Astrocyte of the spinal cord (primary cell): ENCODE data around the gene PHTF1.

Experiments used
- DNase-seq: peaks from one replicate; pipeline ENCODE4 v3.0.0; 2011; ENCODE audit warnings: low read depth, low spot score
- H3K4me3 ChIP-seq: 2 replicates; pipeline ENCODE4 v1.5.1; 2011; ENCODE audit warnings: low read depth, mild to moderate bottlenecking, low read length, moderate library complexity
- CTCF ChIP-seq: IDR thresholded peaks from 2 replicates; pipeline ENCODE4 v1.5.1; 2012; ENCODE audit warnings: low read depth, mild to moderate bottlenecking, low read length, inconsistent platforms
- in situ Hi-C: cut with HindIII; loops from 2 replicates; pipeline ENCODE4 v1.10.0; 2017; ENCODE audit warnings: low sequenced_read_pairs

The PHTF1 gene

DNA sequence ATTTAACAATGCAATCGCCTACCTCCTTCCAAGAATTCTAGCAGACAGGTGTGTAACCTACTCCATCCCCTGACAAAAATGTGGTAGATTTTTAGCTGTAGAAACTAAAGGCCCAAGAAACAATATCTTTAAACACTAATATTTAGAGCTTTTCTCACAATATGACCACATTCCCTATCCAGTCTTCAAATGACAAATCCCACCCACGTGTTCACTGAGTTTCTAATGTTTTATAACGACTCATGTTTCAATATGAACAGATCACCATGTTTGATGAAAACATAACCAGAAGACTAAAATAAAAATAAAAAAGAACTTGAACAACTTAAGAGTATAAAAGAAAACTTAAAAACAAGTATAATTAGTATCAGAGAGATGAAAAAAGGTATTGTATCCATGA is 28.4 kb upstream of the PHTF1 start:
- in situ Hi-C loops = no loop called here

DNA sequence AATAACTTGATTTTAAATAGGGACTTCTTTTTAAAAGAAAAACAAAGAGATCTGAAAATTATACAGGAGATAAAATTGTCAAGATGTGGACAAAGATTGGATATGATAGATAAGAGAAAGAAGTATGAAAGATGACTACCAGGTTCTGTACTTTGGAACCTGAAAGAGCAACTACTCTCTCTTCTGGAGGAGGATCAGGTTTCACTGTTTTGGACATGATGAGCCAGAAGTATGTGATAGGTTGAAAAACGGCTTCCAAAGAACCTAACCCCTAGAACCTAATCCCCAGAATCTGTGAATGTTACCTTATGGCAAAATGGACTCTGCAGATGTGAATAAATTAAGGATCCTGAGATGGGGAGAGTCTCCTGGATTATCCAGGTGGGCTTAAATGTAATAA is 26.8 kb upstream of the PHTF1 start:
- H3K4me3 ChIP-seq = no peak overlapping the region
- in situ Hi-C loops = no loop called here
- DNase-seq = no peak
- no peak for TF ChIP-seq CTCF

More for the DNA sequence above, 28.4 kb upstream of the PHTF1 start:
- no peak for TF ChIP-seq CTCF
- no peak overlapping the region for H3K4me3 ChIP-seq
- no peak for DNase-seq

GRCh38 chr1:113784104-113784779 is 25.0 kb upstream of the PHTF1 start:
- in situ Hi-C loops = no loop called here
- no peak for TF ChIP-seq CTCF
- no peak for DNase-seq
- no peak overlapping the region for H3K4me3 ChIP-seq

GRCh38 chr1:113783254-113784103 is 24.2 kb upstream of the PHTF1 start:
- in situ Hi-C loops = no loop called here
- DNase-seq = peak; percentile 45
- no peak for TF ChIP-seq CTCF
- H3K4me3 ChIP-seq = no peak overlapping the region

DNA sequence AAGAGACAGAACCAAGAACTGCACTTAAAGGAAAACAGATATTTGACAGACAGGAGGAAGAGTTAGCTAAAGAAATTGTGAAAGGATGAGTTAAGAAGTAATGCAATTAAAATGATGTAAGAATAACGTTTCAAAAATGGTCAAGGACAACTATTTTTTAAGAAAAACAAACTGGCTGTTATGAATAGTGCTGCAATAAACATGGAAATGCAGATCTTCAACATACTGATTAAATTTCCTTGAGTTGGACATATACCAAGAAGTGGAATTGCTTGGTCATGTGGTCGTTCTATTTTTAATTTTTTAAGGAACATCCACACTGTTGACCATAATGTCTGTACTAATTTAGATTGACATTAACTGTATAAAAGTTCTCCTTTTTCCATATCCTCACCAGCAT is 23.1 kb upstream of the PHTF1 start:
- in situ Hi-C loops = no loop called here
- no peak for TF ChIP-seq CTCF
- no peak overlapping the region for H3K4me3 ChIP-seq
- no peak for DNase-seq

DNA sequence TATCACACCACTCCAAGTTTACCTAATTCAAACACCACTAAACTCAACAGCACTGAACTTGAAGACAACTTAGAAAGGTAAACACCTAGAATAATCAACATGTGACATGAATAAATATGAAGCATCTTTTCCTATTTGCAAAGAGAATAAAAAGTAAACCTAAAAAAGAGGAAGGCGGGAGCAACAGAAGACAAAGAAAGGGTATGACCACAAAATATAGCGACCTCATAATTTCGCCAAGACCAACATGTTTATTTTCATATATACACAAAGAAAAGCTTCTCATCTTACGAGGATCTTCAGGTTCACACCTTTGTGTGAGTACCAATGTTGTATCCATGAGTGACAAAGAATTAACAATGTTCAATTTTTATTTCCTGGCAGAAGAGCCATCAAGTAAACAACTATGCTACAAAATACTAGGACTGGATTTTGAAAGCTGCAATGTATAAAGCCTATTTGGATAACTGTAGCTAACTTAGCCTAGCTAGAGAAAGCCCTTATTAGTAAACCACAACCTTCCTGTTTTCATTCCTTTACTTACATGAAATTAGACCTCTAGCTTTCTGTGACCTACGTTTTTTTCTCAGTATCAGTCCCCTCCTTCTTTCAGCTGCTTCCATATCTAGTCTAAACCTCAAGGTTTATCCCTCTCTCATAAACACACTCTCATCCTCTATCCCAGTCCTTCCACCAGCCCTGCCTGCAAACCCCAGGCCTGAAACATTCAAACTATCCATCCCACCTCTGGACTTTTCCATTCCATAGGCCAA is 21.3 kb upstream of the PHTF1 start:
- in situ Hi-C loops = no loop called here
- peak; percentile 24 for DNase-seq
- no peak for TF ChIP-seq CTCF
- no peak overlapping the region for H3K4me3 ChIP-seq
